NCI-H1436 treated with DMSO at 0.1 percent for 48 hours (cell line): ENCODE measurements around the gene CLSTN1.

Experiments used
- DNase-seq: peaks from one replicate; lab custom pipeline; 2025; lab: John Stamatoyannopoulos, UW

Gene CLSTN1

DNA sequence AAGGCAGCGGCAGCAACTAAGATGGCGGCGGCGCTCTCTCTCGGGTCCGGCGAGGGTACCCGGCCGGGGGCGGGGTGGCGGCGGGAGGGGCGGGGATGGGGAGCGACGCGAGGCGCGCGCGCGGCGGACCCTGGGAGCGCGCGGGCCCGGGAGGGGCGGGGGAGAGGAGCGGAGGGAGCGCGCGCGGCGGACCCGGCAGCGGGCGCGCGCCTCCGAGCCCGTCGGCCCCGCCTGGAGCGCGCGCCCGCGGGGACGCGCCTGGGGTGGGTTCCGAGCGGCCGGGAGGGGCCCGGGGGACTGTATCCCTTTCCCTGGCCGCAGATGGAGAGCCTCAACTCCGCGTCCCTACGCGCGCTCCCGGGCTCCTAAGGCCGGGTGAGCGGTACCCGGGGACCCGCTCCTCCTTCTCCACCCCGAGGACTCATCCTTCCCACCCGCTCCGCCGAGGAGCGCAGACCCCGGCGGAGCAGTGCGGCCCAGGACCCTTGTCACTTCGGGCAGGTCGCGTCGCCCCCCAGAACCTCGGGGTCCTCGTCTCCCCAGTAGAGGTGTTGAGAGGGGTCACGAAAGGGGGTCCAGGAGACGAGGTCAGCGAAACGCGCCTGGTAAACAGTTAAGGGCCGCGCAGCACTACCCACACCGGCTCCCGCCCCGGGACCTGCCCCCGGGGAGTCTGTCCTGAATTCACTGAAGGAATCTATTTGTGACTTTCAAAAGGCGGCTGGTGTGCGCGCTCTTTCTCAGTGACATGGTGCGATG, at the start of gene CLSTN1:
TSS of gene CLSTN1 (minus strand) at position 23 of the 759 bp plus-strand sequence. CDS start 232 bp downstream, outside the sequence.
- DNase-seq = no peak

DNA sequence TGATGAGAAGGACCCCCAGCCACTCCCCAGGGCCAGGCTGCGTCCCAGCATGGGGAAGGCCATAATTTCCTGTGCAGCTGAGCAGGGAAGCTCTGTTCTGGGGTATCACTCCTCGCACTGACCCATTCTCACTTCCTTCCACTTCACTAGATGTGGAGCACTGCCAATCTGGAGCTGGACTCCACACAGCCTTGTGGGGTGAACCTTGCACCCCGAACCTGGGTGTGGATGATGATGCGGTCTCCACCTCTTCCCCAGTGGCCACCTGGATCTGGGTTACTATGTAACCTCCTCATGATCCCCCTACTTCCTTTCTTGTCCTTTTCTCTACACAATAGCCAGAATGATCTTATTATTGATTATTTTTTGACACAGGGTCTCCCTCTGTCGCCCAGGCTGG, 49.6 kb upstream of the CLSTN1 start:
- no peak for DNase-seq

DNA sequence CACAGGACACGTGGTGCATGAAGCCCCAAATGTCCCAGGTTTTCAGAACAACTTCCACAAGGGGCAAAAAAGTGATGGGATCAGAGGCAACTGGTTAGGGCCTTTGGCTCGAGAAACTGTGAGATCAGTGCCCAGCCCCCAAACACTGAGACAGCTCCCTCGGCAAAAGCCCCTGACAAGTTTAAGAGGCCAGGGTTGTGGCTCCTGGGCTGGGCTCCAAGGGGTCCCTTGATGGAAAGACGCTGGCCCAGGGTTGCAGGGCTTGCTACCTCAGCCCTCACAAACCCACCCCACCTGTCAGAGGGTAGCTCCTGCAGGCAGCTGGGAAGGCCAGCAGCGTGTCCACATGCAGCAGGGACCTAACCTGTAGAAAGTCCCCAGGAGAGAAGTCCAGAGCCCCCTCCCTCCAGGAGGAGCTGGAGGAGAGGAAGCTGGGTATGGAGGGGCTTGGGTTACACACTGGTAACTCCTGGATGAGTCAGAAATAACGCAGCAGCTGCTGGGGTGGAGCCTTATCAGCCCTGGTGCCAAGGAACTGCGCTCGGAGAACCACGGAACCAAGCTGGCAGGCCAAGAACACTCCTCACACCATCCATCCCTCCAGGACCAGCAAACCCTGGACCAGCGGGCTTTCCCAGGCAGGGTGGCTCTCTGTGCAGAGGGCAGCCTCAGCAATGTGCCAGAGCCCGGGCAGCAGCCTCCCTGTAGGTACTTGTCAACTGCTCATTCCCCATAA, 48.8 kb upstream of the CLSTN1 start:
- DNase-seq = no peak

DNA sequence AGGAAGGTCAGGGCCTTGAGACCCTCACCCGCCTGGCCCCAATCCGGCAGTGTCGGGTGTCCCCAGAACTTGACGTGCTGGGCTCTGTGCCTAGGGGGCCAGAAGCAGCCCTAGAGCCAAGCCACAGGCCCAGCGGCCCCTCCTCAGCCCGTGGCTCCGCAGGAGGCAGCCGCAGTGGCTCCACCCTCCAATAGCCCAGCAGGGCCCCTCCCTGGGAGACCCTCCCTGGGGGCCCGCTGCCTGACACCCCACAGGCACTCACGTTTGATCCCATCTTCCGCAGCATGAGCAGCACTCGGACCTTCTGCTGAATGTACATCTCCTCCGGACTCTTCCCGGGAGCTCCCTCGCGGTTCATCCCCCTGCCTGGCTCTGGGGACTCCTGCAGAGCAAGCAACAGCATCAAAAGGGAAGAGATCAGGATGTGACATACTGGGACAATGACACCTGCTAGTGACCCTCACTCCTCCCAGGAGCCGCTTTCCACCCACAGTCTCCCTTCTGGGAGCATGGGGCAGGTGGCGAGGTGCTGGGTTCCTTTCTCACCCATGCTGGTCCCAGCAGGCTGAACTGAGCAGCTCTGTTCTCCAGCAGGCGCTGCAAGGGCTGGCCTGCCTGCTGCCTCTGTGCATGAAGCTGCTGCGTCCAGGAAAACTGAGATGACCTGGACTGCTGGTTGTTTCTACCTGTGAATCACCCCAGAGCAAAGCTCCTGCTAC, 48.1 kb upstream of the CLSTN1 start:
- DNase-seq = no peak

DNA sequence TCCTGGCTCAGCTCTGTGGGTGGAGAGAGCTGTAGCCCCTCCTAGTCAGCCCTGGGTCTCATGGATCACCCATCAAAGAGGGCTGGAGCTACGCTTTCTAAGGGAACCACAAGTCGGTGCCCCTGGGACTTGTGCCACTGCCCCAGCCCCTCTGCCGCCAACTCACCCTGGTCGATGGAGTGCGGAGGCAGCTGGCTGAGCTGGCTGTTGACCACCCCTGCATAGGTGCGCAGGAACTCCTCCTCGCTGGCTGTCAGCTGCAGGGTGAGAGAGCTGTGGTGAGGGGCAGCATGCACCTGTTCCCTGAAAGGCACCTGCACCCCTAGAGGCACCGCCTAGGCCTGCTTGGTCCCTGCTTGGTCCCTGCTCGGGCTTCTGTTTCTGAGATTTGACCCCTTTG, 47.3 kb upstream of the CLSTN1 start:
- DNase-seq = no peak

DNA sequence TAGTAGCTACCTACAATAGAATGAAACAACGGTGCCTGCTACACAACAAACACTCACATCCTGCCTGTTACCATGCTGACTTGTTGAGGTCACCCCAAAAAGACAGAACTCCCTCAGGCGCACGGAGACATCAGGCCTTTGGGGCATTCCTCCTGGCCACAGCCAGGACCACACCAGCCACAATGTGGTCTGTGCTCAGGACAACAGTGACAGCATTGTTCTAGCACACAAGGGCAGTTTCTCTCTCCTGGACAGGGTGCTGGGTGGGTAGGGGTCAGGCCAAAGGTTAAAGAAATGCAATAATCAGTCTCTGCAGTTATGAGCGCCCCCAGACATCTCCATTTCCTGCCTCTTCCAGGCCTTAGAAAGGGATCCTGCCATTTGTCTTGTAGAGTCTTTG, 46.8 kb upstream of the CLSTN1 start:
- DNase-seq = no peak

DNA sequence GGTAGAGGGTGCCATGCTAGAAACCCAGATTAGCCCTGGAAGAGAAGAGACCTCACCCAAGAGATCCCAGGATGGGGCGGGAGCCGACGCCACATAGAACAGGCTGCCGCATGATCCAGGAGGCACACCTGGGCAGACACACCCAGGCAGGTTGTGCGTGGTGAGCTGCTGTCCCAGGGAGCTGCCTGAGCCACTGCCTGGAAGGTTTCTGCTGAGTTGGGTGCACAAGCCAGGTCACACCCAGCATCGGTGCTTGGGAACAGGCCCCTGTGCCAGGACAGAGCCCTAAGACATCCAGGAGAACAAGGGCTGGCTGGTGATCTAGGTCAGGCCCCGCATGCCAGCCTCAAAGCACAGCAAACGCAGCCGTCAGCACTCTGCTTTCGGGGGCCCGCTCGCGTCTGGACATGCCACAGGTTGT, 46.1 kb upstream of the CLSTN1 start:
- DNase-seq = no peak

DNA sequence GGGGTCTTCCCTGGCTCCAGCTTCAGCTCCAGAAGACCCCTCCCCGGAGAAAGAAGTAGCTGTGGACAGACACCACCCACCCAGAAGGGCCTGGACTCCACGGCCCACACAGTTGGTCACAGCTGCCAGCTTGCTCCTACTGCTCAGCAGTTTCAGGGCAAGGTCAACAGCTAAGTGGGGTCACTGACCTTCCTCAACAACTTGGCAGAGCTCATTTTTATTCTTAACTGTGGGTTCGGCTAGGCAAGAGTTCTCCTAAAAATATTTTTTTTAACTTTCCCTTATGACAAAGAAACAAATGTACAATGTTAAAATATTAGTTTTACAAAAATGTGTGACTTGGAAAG, 44.5 kb upstream of the CLSTN1 start:
- DNase-seq = no peak

DNA sequence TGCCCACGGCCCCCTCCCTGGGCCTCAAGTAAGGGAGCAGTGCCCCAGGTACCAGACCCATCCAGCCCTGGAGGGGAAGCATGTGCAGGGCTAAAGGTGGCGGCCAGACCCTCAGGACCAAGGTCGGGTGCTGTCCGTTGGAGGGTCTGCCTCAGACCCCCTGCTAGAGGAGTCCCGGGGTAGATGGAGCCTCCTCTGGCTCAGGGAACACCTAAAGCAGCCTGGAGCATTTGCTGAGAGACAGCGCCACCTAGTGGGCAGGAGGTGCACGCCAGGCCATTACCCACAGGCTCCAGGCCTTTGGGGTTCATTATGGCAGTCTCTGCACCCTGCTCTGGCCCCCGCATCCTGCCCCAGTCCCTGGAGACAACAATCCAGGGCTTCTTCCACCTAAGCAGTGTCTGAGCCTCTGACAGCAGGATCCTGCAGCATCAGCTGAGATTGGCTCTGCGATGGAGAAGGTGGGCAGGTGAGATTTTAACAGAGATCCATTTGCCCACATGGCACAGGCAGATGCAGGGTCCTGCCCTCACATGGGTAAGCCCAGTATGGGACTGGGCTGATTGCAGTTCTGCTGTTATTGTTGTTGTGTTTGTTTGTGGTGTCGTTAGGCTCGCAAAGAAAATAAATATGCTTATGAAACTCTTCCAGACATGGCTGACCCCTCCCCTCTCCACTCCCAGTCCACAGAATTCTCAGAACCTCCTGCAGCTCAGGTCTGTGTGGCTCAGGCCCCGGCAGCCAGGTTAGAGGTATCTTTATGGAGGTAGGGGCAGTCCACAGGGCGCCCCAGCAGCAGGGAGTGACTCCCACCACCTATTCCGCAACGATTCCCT, 43.9 kb upstream of the CLSTN1 start:
- no peak for DNase-seq

DNA sequence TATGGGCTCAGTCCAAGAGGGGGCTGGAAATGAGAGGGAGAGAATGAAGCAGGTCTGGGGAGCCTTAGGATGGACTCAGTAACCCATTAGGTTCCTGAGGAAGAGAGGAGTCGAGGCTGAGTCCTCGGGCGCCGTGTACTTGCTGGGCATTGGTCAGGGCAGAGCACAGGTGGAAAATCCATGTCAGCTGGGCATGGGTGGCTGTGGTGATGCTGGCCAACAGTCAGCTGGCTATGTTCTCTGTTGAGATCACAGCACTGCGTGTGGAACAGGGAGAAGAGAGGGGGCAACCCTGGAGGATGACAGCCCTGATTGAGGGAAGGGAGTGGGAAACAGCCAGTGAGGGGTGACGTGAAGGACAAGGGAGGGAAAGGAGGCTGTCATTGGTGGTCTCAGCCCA, 43.1 kb upstream of the CLSTN1 start:
- no peak for DNase-seq

DNA sequence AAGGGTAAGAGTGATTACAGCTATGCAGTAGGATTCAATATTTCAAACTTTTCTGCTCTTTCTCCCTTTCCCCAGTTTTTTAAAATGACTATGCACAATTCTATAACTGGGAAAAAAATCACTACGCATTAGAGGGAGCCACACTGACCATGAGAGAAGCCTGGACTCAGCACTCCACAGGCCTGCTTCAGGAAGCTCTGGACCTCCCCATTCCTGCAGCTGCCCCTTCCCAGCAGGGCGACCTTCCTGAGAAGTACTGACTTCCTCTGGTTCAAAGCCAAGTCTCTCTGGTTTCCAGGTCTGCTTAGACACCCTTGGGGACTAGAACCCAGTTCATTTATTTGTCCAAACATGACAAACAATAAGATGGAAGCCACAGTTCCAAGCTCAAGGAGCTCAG, 42.0 kb upstream of the CLSTN1 start:
- DNase-seq = no peak

DNA sequence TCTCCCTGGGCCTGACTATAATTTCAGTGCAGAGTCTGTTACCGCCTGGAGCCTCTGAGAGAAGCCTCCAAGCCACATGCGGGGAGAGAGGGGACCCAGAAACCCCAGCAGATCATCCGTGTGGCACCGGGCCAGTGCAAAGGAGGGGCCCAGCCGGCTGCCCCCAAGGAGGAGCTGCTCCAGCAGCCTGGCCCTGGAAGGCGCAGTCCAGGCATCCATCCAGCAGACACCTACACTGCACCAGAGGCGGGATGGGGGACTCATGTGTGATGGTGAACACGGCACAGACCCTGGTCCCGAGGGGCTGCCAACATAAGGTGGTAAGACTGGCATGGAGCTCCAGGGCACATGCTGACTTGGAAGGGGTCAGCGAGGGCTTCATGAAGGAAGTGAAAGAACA, 39.6 kb upstream of the CLSTN1 start:
- no peak for DNase-seq

DNA sequence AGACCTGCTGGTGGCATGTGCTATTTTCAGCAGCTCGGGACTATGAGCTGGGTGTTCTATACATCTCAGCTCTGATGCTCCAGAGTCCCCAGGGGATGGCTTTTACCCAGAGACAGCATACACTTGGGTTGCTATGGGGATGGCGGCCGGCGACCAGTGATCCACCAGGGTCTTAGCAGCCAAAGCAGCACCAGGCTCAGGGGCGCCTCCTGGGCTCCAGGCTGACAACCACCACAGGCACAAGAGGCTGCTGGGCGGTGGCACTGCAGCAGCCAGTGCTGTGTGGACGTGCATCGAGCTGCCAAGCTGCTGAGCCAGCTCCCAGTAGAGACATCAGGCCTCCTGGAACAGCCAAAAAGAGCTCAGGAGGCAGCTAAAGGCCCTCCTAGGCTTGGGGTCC, 37.6 kb upstream of the CLSTN1 start:
- DNase-seq = no peak

DNA sequence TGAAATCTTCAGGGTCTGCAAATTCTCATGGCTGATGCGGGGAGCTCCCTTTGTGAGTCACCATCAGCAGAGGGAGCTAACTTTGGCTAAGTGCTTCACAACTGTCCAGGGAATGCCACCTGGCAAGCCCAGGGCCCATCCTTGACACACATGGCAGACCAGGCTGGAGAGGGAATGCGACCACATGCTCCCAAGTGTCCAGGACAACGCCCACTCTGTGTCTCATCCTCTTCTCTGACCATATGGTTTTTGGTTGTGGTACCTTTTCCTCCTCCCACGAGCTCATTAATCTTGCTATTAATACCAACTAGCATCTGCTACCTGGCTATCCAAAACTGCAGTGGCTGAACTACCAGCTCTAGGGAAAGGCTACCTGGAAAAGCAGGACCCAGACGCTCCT, 37.1 kb upstream of the CLSTN1 start:
- no peak for DNase-seq

DNA sequence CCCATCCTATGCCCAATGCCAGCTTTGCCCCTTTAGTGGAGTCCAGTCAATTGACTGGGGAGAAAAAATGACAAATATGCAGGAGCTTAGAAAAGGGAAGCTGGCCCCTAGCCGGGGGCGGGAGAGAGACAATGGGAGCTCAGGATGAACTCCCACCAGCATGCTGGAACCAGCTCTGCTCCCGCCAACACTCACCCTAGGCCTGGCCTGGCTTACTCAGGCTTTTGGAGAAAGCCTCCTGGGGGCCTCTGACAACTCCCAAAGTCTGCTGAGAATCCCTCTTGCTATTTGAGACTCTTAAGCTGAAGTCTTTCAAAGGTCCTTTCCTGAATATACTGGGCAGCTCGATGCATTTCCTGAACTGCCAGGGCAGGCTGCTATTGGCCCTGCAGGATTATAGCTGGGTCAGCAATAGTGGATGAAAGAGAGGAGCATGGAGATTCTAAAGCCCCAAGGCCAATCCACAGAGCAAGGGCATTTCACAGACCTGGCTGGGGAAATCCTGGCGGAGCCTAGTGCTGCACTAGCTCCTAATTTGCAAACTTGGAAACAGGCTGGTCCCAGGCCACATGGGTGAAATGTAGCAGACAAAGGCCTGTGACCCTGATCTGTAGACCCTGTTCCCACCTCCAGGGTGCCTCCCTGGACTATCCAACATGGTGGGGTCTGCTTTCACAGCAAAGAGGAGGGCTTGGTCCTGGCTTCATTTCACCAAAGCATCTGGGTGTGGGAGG, 35.7 kb upstream of the CLSTN1 start:
- DNase-seq = no peak

DNA sequence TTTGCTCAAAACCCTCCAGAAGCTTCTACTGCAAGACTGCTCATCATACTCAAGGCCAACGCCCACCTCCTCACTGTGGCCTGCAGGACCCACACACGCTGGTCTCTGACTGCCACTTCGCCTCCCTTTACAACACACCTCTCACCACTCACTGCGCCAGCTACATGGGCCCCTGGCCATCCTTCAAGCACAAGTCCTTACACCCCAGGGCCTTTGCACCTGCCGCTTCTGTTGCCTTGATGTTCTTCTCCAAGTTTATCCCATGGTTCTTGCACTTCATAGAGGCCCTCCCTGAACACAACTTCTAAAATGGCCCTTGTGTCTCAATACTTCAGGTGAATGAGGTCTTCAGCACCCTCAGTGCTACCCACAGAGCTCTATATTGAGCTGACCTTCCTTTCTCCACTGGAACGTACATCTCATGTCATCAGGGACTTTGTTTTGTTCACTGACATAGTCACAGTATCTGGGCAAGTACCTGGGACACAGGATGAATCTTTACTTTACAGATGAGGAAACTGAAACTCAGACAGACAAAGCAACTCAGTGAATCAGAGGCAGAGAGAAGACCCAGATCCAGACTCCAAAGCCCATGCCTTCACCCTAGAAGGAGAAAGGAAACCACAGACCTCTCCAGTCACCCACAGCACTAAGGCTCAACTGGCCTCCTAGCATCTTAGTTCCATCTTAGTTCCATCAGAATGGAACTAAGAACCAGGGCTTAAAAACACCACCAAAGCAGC, 34.7 kb upstream of the CLSTN1 start:
- no peak for DNase-seq

DNA sequence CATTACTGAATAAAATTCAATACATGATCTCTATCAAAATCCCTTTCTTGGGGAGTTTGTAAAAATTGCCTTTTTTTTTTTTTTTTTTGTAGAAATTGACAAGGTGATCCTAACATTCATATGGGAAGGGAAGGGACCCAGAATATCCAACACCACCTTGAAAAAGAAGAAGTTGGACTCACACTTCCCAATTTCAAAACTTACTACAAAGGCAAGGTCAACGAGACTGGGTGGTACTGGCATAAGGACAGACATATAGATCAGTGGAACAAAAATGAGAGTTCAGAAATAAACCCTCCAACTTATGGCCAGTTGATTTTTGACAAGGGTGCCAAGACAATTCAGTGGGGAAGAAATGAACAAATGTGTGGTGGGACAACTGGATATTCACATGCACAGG, 31.4 kb upstream of the CLSTN1 start:
- DNase-seq = no peak

DNA sequence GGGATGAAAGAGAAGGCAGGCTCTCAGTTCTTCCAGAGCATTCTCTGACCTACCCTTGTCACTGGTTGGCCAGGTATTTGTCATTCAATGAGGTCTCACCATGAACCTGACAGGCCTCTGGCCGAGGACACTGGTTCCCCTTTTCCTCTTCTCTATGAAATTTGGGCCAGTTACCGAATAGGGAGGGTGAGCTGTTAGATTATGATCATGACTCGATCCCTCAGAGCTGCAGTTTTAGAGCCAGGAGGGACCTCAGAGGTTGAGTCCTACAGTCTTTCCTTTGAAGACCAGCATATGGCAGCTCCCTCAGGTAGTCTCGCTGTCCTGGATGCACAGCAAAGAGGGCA, 29.5 kb upstream of the CLSTN1 start:
- no peak for DNase-seq

DNA sequence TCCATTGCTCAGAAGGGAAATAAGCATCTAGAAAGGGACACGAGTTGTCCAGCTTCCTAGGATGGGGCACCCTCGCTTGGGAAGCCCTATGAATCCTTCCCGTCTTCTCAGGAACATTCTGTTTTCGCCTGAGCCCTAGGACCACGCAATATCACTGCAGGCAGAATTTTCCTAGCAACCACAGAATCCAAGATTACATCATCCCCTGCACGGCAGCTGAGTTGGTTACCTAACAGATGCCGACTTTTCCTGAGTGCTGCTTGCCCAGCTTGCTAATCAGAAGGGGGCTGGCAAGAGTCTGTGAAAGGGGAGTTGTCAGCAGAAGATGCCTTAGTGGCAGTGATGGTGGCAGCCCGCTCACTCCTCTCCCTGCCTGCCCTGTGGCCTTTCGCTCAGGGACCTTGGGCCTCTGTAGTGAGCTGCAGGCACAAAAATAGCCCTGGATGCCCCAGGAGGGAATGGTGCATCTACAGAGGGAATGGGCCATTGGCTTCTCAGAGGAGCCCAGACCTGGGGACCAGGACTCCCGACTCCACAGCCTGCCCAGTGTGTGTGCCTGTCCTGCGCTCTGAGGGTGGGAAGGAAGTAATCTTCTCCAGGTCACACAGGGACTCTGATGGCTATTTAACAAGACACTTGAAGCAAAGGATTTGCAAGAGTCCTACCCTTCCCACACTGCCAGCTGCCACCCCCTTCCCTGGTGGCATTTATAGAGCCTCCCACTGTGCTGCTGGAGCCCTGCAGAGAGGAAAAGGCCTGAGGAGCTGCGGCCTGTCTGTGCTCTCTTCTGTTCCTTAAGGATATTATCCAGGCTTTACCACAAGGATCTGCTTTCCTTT, 28.9 kb upstream of the CLSTN1 start:
- DNase-seq = no peak

DNA sequence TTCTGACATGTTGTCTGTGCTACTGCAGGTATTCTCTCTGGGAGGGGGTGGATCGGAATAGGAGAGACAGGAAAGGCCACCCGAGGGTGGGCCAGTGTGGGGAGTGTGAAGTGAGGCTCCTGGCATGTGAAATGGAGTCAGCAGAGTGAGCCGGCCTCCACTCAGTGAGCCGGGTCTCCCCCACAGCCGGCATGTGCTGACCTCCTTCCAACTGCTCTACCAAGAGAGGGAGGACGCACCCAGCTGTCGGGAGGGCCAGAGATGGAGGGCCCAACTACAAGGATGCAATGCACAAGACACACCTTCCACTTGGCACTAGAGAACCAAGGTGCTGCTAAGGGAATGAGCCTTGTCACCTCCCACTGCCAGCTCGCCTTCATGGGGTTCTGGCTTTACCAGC, 28.2 kb upstream of the CLSTN1 start:
- DNase-seq = no peak
